H1 (cell line): Measurements from ENCODE around the gene SPG11.

ENCODE experiments used
- CBX8 ChIP-seq: fragments of 300-800, 300-1000 bp; sonication (generic); IDR thresholded peaks from 2 replicates; pipeline ENCODE4 v1.7.1; 2016; ENCODE audit warnings: low read depth, low read length, borderline replicate concordance
- CHD1 ChIP-seq: IDR thresholded peaks from 2 replicates; pipeline ENCODE4 v1.6.1; 2012; ENCODE audit warnings: low read depth, low read length, improper control_type of control experiment
- EP300 ChIP-seq, 2 experiments: IDR thresholded peaks; 1 replicate in 1 of 2; 2 replicates in 1 of 2; pipeline ENCODE4 v1.6.1; 2011 to 2012; ENCODE audit warnings: low read depth in 2 of 2, low read length in 2 of 2, mild to moderate bottlenecking in 2 of 2, borderline replicate concordance in 1 of 2, inconsistent platforms in 1 of 2, moderate library complexity in 1 of 2
- EZH2 ChIP-seq: fragments of 200-600 bp; sonication (generic); IDR thresholded peaks from 2 replicates; pipeline ENCODE4 v1.7.1; 2012; ENCODE audit warnings: low read depth, mild to moderate bottlenecking, moderate library complexity, low read length, inconsistent platforms; ENCODE audit not compliant: severe bottlenecking
- GABPA ChIP-seq: IDR thresholded peaks from 2 replicates; pipeline ENCODE4 v1.6.1; 2011; ENCODE audit warnings: mild to moderate bottlenecking, low read length, moderate library complexity, borderline replicate concordance; ENCODE audit not compliant: insufficient read depth
- POLR2A ChIP-seq, 2 experiments: IDR thresholded peaks; 1 replicate in 1 of 2; 2 replicates in 1 of 2; pipeline ENCODE4 v1.6.1; 2011; ENCODE audit warnings: low read depth in 2 of 2, low read length in 2 of 2, mild to moderate bottlenecking in 2 of 2; ENCODE audit errors: control extremely low read depth in 1 of 2
- SRF ChIP-seq: IDR thresholded peaks from 2 replicates; pipeline ENCODE4 v1.6.1; 2011; ENCODE audit warnings: mild to moderate bottlenecking, low read depth, low read length, moderate library complexity
- TEAD4 ChIP-seq: IDR thresholded peaks from 2 replicates; pipeline ENCODE4 v1.6.1; 2012; ENCODE audit warnings: low read depth, low read length, inconsistent platforms, mixed read lengths
- TF ChIP-seq, protein P1 (sequence below), 3 experiments: IDR thresholded peaks; 1 replicate in 2 of 3; 2 replicates in 1 of 3; pipeline versions ENCODE4 v1.5.1 to v1.6.1; 2011; ENCODE audit warnings: low read length in 3 of 3, mild to moderate bottlenecking in 3 of 3, inconsistent platforms in 2 of 3, low read depth in 1 of 3, moderate library complexity in 1 of 3; ENCODE audit not compliant: insufficient read depth in 1 of 3; ENCODE audit errors: control extremely low read depth in 1 of 3

DNA sequence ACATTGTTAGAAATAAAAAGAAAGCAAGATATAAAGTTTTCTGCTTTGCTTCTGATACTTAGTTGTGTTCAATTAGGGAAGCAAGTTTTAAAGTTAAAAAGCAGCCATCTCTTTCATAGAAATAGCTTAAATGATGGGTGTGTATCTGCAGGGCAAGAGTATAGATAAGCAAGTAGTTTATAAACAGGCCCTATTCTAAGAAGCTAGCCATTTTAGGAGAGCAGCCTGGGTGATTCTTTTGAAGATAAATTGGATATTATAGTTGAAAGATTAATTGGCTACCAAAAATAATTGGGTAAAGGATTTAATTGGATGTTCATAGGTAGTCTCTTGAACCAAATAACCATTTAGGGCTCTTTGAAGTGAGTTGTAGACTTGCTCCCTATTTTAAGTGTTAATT lies 120.9 kb downstream of the SPG11 start:
- no peak for TF ChIP-seq CHD1
- TF ChIP-seq, protein P1, sequence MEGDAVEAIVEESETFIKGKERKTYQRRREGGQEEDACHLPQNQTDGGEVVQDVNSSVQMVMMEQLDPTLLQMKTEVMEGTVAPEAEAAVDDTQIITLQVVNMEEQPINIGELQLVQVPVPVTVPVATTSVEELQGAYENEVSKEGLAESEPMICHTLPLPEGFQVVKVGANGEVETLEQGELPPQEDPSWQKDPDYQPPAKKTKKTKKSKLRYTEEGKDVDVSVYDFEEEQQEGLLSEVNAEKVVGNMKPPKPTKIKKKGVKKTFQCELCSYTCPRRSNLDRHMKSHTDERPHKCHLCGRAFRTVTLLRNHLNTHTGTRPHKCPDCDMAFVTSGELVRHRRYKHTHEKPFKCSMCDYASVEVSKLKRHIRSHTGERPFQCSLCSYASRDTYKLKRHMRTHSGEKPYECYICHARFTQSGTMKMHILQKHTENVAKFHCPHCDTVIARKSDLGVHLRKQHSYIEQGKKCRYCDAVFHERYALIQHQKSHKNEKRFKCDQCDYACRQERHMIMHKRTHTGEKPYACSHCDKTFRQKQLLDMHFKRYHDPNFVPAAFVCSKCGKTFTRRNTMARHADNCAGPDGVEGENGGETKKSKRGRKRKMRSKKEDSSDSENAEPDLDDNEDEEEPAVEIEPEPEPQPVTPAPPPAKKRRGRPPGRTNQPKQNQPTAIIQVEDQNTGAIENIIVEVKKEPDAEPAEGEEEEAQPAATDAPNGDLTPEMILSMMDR (IDR thresholded peaks at IDR 0.05; ENCODE audit: control extremely low read depth in 1 of 3, insufficient read depth in 1 of 3, low read depth in 1 of 3, low read length in 3 of 3), result no peak
- no peak for TF ChIP-seq POLR2A (IDR thresholded peaks at IDR 0.05; ENCODE audit: control extremely low read depth in 1 of 2, low read depth in 2 of 2, low read length in 2 of 2)
- TF ChIP-seq TEAD4, result no peak
- TF ChIP-seq GABPA, result no peak
- no peak for TF ChIP-seq EZH2
- no peak for TF ChIP-seq EP300 (IDR thresholded peaks at IDR 0.05; ENCODE audit: borderline replicate concordance in 1 of 2, low read depth in 2 of 2, low read length in 2 of 2)
- no peak for TF ChIP-seq SRF
- no peak for TF ChIP-seq CBX8
